Smooth muscle cell (in vitro differentiated cells): ENCODE measurements around the gene RARG. TPM values are rescaled to one million over a fixed set of nuclear protein-coding genes. Genes with fewer than 3 reads are reported as not detected.

Experiments
- DNase-seq: peaks from one replicate; lab custom pipeline; 2025; ENCODE audit not compliant: unreplicated experiment; lab: John Stamatoyannopoulos, UW
- H2AFZ ChIP-seq: fragments of 200-600 bp; sonication (generic); 2 replicates; pipeline ENCODE4 v1.6.0; 2016; ENCODE audit warnings: antibody characterized with exemption, low read depth, mild to moderate bottlenecking
- H3F3A ChIP-seq: fragments of 200-600 bp; sonication (generic); 2 replicates; pipeline ENCODE4 v1.6.0; 2017; ENCODE audit warnings: antibody characterized with exemption, low read depth
- H3K27ac ChIP-seq: fragments of 200-600 bp; sonication (generic); 2 replicates; pipeline ENCODE4 v1.5.1; 2016; ENCODE audit warnings: low read depth, mild to moderate bottlenecking
- H3K27me3 ChIP-seq: fragments of 200-600 bp; sonication (generic); 2 replicates; pipeline ENCODE4 v1.6.1; 2016; ENCODE audit warnings: low read depth, mild to moderate bottlenecking
- H3K36me3 ChIP-seq: fragments of 200-600 bp; sonication (generic); 2 replicates; pipeline ENCODE4 v1.5.1; 2016; ENCODE audit warnings: low read depth
- H3K4me1 ChIP-seq: fragments of 200-600 bp; sonication (generic); 2 replicates; pipeline ENCODE4 v1.5.1; 2016; ENCODE audit warnings: low read depth
- H3K4me2 ChIP-seq: fragments of 200-600 bp; sonication (generic); 2 replicates; pipeline ENCODE4 v1.6.0; 2016; ENCODE audit warnings: mild to moderate bottlenecking
- H3K4me3 ChIP-seq: fragments of 200-600 bp; sonication (generic); 2 replicates; pipeline ENCODE4 v1.5.1; 2016; ENCODE audit warnings: mild to moderate bottlenecking
- H3K79me2 ChIP-seq: fragments of 200-600 bp; sonication (generic); 2 replicates; pipeline ENCODE4 v1.6.0; 2016; ENCODE audit warnings: low read depth, mild to moderate bottlenecking
- H3K9ac ChIP-seq: fragments of 200-600 bp; sonication (generic); 2 replicates; pipeline ENCODE4 v1.6.0; 2016; ENCODE audit warnings: low read depth
- H3K9me3 ChIP-seq: fragments of 200-600 bp; sonication (generic); replicated peaks from 2 replicates; pipeline ENCODE4 v1.5.1; 2016; ENCODE audit warnings: low read depth
- H4K20me1 ChIP-seq: fragments of 200-600 bp; sonication (generic); 2 replicates; pipeline ENCODE4 v1.6.0; 2016; ENCODE audit warnings: low read depth
- WGBS: methylation state at CpG from one replicate; pipeline ENCODE4 v1.1.7; 2016; ENCODE audit warnings: low lambda C conversion rate; 5-methylcytosine and 5-hydroxymethylcytosine counted together
- polyA plus RNA-seq: library from polyadenylated mRNA; unstranded; fragments of >200 nt; fragmentation: Nextera tagmentation; extraction: Ambion mirVana; gene quantifications from 2 replicates; pipeline ENCODE4 v1.2.1, GENCODE V29; 2016
- total RNA-seq: library from RNA; depleted of rRNA; stranded (reverse); fragments of >200 nt; gene quantifications from 2 replicates; pipeline ENCODE4 v1.2.3, GENCODE V29; 2014
- TF ChIP-seq, protein P1 (sequence below): fragments of 200-600 bp; sonication (generic); IDR thresholded peaks from 2 replicates; pipeline ENCODE4 v1.5.1; 2017; ENCODE audit warnings: borderline replicate concordance, mild to moderate bottlenecking, antibody characterized with exemption; ENCODE audit not compliant: insufficient read depth, poor library complexity, severe bottlenecking

The RARG gene
- total and polyA plus RNA-seq, 2 experiments from 2014 or later, result 21.8 to 32.9 TPM

DNA sequence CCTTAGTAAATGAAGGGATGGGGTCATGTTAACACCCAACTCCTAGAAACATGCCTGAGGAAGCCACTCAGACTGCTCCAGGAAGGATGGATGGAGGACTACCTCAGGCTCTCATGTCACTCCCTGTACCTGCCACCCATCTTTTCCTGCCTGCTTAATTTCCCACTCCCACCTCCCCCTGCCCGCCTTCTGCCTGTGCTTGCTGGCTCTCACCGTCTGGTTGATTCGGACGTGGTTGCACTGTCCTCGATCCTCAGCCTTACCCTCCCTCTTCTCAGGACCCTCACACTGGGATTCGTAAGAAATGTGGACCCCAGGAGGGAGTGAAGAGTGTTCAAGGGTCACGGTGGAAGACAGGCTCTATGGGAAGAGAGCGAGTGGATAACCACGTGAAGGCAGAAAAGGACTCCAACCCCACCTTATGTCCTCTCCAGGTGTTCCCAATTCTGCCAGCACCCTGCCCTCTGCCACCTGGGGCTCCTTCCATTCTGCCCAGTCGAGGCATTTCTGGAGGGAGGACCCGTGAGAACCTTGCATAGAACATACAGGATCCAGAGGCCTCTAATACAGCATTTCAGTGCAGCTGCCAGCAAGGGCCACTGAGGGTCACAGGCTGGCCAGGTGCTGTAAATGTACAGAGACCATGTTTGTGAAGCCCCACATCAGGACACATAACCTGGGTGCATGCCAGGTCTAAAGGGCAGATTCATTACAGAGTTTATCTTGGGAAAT is 37.9 kb downstream of the RARG start:
- Histone ChIP-seq H2AFZ (no peak overlapping the region), H3K4me1 (no peaks in the 10 kb centered on the region), H3K9me3 (no peaks in the 10 kb centered on the region), H3K27ac (no peak overlapping the region), H3K27me3 (peaks cover 13% of the 10 kb centered on the region), H4K20me1 (peaks cover 3% of the 10 kb centered on the region), H3K36me3 (no peaks in the 10 kb centered on the region), H3K79me2 (no peaks in the 10 kb centered on the region), H3F3A (no peaks in the 10 kb centered on the region), H3K9ac (no peak overlapping the region), H3K4me2 (no peak overlapping the region), H3K4me3 (no peak overlapping the region)
- TF ChIP-seq, protein P1, sequence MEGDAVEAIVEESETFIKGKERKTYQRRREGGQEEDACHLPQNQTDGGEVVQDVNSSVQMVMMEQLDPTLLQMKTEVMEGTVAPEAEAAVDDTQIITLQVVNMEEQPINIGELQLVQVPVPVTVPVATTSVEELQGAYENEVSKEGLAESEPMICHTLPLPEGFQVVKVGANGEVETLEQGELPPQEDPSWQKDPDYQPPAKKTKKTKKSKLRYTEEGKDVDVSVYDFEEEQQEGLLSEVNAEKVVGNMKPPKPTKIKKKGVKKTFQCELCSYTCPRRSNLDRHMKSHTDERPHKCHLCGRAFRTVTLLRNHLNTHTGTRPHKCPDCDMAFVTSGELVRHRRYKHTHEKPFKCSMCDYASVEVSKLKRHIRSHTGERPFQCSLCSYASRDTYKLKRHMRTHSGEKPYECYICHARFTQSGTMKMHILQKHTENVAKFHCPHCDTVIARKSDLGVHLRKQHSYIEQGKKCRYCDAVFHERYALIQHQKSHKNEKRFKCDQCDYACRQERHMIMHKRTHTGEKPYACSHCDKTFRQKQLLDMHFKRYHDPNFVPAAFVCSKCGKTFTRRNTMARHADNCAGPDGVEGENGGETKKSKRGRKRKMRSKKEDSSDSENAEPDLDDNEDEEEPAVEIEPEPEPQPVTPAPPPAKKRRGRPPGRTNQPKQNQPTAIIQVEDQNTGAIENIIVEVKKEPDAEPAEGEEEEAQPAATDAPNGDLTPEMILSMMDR, result no peak
- DNase-seq, result no peak
- 81% methylated on average over 11 of the region's 11 CpGs for WGBS

DNA sequence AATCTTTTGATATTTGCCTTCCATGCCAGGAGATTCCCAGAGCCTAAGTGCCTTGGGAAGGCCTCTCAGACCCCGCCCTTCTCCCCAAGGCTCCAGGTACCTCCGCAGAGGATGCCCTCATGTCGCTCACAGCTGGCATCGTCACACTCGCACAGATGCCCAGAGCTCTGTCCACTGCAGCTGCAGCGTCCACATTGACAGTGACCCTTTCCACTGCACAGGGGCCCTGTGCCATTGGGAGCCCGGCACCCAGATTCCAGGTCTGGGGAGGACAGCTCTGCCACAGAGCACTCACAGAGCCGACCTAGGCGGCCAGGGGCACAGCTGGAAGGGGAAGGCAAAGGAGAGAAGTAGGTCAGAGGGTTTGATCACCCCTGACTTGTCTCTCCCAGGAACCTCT is 39.0 kb downstream of the RARG start:
- no peak for DNase-seq

DNA sequence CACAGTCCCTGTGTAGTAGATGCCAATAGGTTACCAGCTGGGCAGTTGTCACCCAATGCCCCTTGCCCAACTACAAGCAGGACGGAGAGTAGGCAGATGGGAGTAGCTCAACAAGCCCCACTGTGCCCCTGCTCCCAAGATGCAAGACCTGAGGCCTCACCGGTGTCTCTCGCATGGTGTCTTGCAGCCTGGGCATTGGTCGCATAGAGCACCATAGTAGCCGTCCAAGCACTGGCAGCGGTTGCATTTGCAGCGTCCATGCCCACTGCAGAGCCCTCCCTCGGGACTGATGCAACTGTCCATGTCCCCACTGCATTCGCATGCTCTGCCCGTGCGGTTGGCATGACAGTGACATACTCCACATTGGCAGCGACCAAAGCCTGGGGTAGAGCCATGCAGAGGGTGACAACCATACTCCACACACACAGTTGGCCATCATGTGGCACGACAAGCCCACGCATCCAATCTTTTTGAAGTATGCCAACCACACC is 39.4 kb downstream of the RARG start:
- Histone ChIP-seq H3K36me3 (no peaks in the 10 kb centered on the region), H3K9ac (no peak overlapping the region), H3K27ac (no peak overlapping the region), H3K4me3 (no peak overlapping the region), H3F3A (no peaks in the 10 kb centered on the region), H3K79me2 (no peaks in the 10 kb centered on the region), H4K20me1 (peaks cover 3% of the 10 kb centered on the region), H3K4me1 (no peaks in the 10 kb centered on the region), H3K4me2 (no peak overlapping the region), H2AFZ (no peak overlapping the region), H3K9me3 (no peaks in the 10 kb centered on the region), H3K27me3 (peaks cover 5% of the 10 kb centered on the region)
- TF ChIP-seq, protein P1, result no peak
- DNase-seq, result no peak
- WGBS, result 97% methylated on average over 14 of the region's 14 CpGs

More for the DNA sequence above, 39.0 kb downstream of the RARG start:
- WGBS, result 92% methylated on average over 9 of the region's 9 CpGs
- no peak overlapping the region for H3K4me2 ChIP-seq
- TF ChIP-seq, protein P1, result no peak
- H3K4me3 ChIP-seq, result no peak overlapping the region
- H3K27ac ChIP-seq, result no peak overlapping the region
- peaks cover 7% of the 10 kb centered on the region for H3K27me3 ChIP-seq
- no peak overlapping the region for H3K9ac ChIP-seq
- no peaks in the 10 kb centered on the region for H3K9me3 ChIP-seq
- H3K79me2 ChIP-seq, result no peaks in the 10 kb centered on the region
- H4K20me1 ChIP-seq, result peaks cover 3% of the 10 kb centered on the region
- H3F3A ChIP-seq, result no peaks in the 10 kb centered on the region
- no peaks in the 10 kb centered on the region for H3K36me3 ChIP-seq
- H2AFZ ChIP-seq, result no peak overlapping the region
- H3K4me1 ChIP-seq, result no peaks in the 10 kb centered on the region

DNA sequence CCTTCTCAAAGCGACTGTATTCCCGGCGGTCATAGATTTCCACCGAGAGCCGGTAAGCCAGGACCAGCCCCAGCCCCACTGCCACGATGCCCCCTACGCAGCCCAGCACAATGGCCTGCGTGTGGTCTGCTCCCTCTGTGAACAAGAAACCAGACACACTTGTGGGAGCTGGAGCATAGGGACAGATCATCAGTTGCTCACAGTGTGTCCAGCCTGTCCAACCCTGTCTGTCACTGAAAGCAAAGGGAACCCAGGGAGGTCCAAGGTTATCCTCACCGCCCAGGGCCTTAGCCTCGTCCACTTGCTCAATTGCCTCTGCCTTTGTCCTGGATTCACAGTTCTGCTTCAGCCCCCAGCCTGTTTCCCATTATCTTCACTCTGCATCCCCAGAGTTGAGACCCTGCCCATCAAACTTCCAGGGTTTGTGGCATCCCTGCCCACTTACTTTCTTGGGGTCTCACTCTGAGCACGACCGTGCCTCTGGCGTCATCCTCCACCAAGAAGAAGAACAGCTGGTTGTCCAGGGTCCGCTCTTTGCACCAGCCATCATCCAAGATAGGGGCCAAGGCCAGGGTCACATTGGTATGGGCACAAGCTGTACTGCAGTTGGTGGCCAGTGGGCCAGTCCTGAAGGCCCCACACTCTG is 40.0 kb downstream of the RARG start:
- no peak for DNase-seq
- 99% methylated on average over 14 of the region's 14 CpGs for WGBS
- H3K36me3 ChIP-seq, result no peaks in the 10 kb centered on the region
- no peaks in the 10 kb centered on the region for H3K4me1 ChIP-seq
- TF ChIP-seq, protein P1, result no peak
- H3K4me3 ChIP-seq, result no peak overlapping the region
- H3F3A ChIP-seq, result no peaks in the 10 kb centered on the region
- no peak overlapping the region for H3K9ac ChIP-seq
- no peak overlapping the region for H2AFZ ChIP-seq
- H4K20me1 ChIP-seq, result peaks cover 3% of the 10 kb centered on the region
- H3K27me3 ChIP-seq, result peaks cover 5% of the 10 kb centered on the region
- no peak overlapping the region for H3K4me2 ChIP-seq
- H3K9me3 ChIP-seq, result no peaks in the 10 kb centered on the region
- H3K79me2 ChIP-seq, result no peaks in the 10 kb centered on the region
- H3K27ac ChIP-seq, result no peak overlapping the region
